Activated naive CD8-positive, alpha-beta T cell treated with anti-CD3 and anti-CD28 coated beads, Interleukin-2, amount 50 U/mL, for 24 hours (primary cell): ENCODE measurements around the gene HOATZ.

ENCODE experiments used
- ATAC-seq: fragments of 150-1000 bp; cut with Tn5 transposase; one replicate; pipeline ENCODE4 v1.10.0; 2021
- DNase-seq: peaks from one replicate; pipeline ENCODE4 v3.0.0; 2021
- H3K27ac Mint-ChIP-seq: one replicate; pipeline ENCODE4 v1.8.0; 2021; ENCODE audit warnings: mild to moderate bottlenecking, mixed read lengths
- H3K27me3 Mint-ChIP-seq: one replicate; pipeline ENCODE4 v1.8.0; 2021; ENCODE audit warnings: mixed read lengths
- H3K36me3 Mint-ChIP-seq: one replicate; pipeline ENCODE4 v1.8.0; 2021; ENCODE audit warnings: low read depth, mixed read lengths
- H3K4me1 Mint-ChIP-seq: one replicate; pipeline ENCODE4 v1.8.0; 2021; ENCODE audit warnings: mixed read lengths
- H3K4me3 Mint-ChIP-seq: one replicate; pipeline ENCODE4 v1.8.0; 2021; ENCODE audit warnings: mild to moderate bottlenecking, moderate library complexity, mixed read lengths
- H3K9me3 Mint-ChIP-seq: one replicate; pipeline ENCODE4 v1.8.0; 2021; ENCODE audit warnings: mixed read lengths

The HOATZ gene

DNA sequence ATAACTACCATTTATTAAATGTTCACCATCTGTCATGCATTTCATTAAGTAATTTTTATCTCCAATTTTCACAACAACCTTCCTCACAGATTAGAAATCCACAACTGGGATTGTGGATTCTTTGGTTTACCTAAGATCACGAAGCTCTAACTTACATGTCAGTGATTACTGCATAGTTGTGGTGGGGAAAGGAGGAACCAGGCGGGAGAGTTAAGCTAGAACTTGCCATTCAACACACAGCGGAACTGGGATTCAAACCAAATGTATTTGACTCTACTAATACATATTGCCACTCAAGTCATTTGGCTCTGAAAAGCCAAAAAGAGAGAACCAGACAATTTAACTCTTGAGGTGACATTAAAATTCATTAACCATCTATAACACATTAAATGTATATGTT is 15.5 kb downstream of the HOATZ start:
- H3K9me3 Mint-ChIP-seq = no peaks in the 10 kb centered on the region
- no peak for DNase-seq
- H3K27me3 Mint-ChIP-seq = peaks cover 3% of the 10 kb centered on the region
- ATAC-seq = no peak
- peaks cover 72% of the 10 kb centered on the region for H3K4me1 Mint-ChIP-seq
- H3K4me3 Mint-ChIP-seq = no peak overlapping the region
- H3K36me3 Mint-ChIP-seq = no peaks in the 10 kb centered on the region
- H3K27ac Mint-ChIP-seq = no peak overlapping the region

DNA sequence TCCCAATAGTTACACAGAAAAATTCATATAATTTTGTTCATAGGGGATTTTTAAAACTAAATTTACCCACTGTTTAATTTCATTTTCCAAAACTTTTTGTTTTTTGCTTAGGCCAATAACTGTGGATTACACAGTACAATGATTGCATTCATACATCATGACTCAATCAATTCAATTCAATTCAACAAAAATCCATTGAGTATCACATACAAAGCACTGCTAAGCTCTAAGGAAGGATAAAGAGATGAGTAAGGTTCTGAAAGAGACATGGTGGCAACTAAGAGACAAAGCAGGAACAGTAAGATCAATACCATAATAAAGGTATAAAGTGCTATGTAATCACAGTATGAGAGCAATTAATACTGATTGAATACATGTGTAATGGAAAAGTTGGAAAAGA is 16.6 kb downstream of the HOATZ start:
- H3K27me3 Mint-ChIP-seq = peaks cover 8% of the 10 kb centered on the region
- H3K9me3 Mint-ChIP-seq = no peaks in the 10 kb centered on the region
- H3K4me3 Mint-ChIP-seq = peak overlapping the region; percentile 27
- DNase-seq (no peak), ATAC-seq (peak; percentile 39)
- H3K4me1 Mint-ChIP-seq = peaks cover 63% of the 10 kb centered on the region
- no peaks in the 10 kb centered on the region for H3K36me3 Mint-ChIP-seq
- H3K27ac Mint-ChIP-seq = peak overlapping the region; percentile 10

DNA sequence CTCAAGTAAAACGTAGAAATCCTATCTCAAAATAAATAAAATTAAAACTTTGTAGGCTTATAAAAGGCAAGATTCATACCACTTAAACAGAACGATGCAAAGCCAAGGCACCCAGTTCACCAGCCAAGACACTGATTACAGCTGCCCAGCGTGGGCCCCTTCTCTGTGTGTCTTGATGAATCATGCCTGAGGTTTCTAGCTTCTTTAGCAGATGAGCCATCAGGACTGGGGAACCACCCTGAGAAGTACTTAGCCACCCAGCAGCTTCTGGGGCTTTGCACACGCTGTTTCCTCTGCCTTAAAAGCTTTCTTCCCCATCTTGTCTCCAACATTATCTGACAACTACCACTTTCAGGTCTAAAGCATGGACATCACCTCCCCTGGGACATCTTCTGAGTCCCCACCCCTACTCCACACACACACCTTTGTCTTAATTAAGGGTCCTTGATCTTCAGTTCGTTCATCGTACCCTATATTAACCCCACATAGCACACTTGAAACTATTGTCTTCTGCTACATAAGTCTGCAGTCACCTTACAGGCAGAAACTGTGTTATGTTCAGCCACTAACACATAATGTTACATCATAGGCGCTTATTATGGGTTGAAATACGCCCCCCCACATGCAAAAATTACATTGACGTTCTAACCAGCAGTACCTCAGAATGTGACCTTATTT is 17.2 kb downstream of the HOATZ start:
- Mint-ChIP-seq H3K36me3 (no peaks in the 10 kb centered on the region), H3K27ac (peak overlapping the region; percentile 96), H3K4me3 (peak overlapping the region; percentile 59), H3K4me1 (peaks cover 57% of the 10 kb centered on the region), H3K9me3 (no peaks in the 10 kb centered on the region), H3K27me3 (peaks cover 8% of the 10 kb centered on the region)
- DNase-seq (peak; percentile 69), ATAC-seq (peak; percentile 99)

DNA sequence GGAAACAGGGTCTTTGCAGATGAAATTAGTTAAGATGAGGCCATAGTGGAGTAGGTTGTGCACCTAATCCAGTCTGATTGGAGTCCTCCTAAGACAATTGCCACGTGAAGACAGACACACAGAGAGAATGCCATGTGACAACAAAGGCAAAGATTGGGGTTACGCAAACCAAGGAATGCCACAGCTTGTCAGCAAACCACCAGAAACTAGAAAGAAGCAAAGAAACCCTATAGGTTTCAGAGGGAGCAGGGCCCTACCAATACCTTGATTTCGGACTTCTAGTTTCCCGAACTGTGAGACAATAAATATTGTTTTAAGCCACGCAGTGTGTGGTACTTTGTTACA is 17.8 kb downstream of the HOATZ start:
- no peaks in the 10 kb centered on the region for H3K36me3 Mint-ChIP-seq
- ATAC-seq = peak; percentile 33
- no peaks in the 10 kb centered on the region for H3K9me3 Mint-ChIP-seq
- no peak for DNase-seq
- H3K4me3 Mint-ChIP-seq = peak overlapping the region; percentile 59
- H3K27ac Mint-ChIP-seq = peak overlapping the region; percentile 96
- peaks cover 55% of the 10 kb centered on the region for H3K4me1 Mint-ChIP-seq
- H3K27me3 Mint-ChIP-seq = peaks cover 8% of the 10 kb centered on the region

DNA sequence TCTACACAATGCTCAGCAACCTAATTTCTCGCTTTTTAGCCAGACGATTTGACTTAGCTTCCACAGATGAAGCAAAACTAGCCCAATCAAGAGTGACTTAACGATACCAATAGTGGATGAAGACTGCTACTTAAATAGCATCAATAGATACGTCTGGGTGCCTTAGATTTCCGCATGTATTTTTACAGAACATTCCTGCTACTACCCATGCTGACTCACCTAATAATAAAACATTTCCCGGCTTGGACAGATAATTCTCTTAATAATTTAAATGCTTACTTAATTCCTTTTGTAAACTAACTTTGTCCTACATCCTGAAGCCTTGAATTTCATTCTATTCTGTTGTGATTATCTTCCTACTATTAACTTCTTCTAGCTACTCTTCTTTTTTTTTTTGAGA is 20.7 kb downstream of the HOATZ start:
- Mint-ChIP-seq H3K4me3 (no peak overlapping the region), H3K27me3 (peaks cover 30% of the 10 kb centered on the region), H3K27ac (no peak overlapping the region), H3K9me3 (peaks cover 6% of the 10 kb centered on the region), H3K4me1 (peaks cover 58% of the 10 kb centered on the region), H3K36me3 (peaks cover 3% of the 10 kb centered on the region)
- no peak for ATAC-seq
- DNase-seq = no peak

DNA sequence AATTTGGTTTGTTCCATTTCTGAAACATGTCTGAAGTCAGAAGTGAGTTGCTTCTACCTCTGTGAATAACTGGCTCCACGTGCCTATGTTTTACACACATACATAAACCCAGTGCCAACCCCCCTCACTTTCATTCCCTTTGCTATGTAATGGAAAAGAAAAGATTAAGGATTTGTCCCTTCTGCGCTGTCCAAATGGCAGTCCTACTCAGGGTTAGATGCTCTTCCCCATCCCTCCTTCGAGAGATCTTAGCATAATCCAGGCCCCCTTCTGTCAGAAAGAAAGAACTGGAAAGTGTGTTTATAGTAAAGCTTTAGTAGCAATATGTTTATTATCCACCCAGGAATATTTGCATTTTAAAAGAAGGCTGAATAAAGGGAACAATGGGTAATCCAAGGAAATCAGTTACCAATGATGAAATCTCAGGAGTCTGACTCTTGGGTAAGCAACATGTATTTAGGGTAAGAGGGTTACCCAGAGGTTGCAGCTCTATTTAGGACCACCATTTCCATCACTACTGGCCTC is 22.8 kb downstream of the HOATZ start:
- H3K27me3 Mint-ChIP-seq = peaks cover 40% of the 10 kb centered on the region
- ATAC-seq = no peak
- no peak for DNase-seq
- no peak overlapping the region for H3K4me3 Mint-ChIP-seq
- H3K36me3 Mint-ChIP-seq = peaks cover 3% of the 10 kb centered on the region
- no peak overlapping the region for H3K27ac Mint-ChIP-seq
- H3K4me1 Mint-ChIP-seq = peaks cover 58% of the 10 kb centered on the region
- H3K9me3 Mint-ChIP-seq = peaks cover 6% of the 10 kb centered on the region

DNA sequence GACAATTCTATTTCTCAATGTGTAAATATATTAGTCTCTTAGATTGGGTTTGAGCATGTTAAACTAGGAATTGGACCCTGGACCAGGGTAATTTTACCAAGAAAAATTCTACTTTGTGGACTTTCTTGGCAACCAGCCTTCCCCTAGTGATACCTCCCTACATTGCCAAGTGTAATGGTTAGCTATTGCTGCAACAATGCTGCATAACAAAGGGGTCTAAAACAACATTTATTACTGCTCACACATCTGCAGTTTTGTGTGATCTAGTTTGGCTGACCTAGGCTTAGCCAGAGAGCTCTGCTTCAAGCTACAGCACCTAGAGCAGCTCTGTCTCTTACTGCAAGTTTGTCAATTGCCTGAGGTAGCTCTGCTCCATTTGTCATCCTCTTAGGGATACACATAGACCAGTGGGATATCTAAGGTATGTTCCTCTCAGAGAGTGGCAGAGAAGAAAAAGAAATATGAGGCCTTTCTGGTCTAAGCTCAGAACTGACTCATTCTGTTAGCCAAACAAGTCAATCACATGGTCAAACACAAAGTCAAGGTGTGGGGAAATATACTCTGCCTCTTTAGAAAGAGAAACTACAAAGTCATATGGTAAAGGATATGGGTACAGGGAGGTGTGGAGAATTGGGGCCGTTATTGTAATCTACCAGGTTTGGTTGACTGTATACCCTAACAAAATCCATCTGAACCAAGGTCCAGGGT is 24.0 kb downstream of the HOATZ start:
- H3K9me3 Mint-ChIP-seq = peaks cover 6% of the 10 kb centered on the region
- peak overlapping the region; percentile 89 for H3K4me3 Mint-ChIP-seq
- peaks cover 64% of the 10 kb centered on the region for H3K4me1 Mint-ChIP-seq
- DNase-seq = no peak
- H3K27me3 Mint-ChIP-seq = peaks cover 45% of the 10 kb centered on the region
- H3K36me3 Mint-ChIP-seq = peaks cover 7% of the 10 kb centered on the region
- H3K27ac Mint-ChIP-seq = peak overlapping the region; percentile 87
- peak; percentile 61 for ATAC-seq

DNA sequence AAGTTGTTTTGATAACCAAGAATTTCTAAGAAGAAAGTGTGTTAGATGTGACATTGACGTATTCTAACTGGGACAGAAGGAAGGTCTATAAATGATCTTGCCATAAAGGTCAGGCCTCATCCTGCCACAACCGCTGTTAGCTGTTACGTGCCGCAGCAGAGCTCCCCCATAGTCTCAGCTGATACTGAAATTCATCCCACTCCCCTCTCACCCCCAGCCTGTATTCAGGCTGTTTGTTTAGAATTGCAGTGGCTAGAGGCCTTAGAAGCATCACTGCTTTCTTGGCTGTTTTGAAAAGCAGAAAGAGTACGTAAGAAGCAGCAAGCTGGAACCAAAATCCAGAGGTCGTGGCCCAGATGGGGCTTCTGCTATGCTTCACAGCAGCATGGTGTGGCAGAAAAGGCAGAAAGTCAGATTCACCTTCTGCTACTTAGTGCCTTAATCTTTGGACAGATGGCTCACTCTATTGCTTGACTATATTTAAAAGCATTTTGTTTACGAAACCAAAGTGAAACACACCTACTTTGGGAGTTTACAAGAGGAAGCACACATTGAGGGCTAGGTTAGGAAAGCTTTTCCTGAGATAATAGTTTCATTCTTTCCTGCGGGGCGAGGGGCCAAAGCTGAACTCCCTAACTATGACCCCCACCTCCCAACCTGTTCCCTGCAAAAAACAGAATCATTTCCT is 25.0 kb downstream of the HOATZ start:
- Mint-ChIP-seq H3K36me3 (peaks cover 12% of the 10 kb centered on the region), H3K27me3 (peaks cover 45% of the 10 kb centered on the region), H3K9me3 (peaks cover 6% of the 10 kb centered on the region), H3K4me1 (peaks cover 66% of the 10 kb centered on the region), H3K4me3 (peak overlapping the region; percentile 89), H3K27ac (peak overlapping the region; percentile 87)
- peak; percentile 61 for DNase-seq
- peak; percentile 79 for ATAC-seq

DNA sequence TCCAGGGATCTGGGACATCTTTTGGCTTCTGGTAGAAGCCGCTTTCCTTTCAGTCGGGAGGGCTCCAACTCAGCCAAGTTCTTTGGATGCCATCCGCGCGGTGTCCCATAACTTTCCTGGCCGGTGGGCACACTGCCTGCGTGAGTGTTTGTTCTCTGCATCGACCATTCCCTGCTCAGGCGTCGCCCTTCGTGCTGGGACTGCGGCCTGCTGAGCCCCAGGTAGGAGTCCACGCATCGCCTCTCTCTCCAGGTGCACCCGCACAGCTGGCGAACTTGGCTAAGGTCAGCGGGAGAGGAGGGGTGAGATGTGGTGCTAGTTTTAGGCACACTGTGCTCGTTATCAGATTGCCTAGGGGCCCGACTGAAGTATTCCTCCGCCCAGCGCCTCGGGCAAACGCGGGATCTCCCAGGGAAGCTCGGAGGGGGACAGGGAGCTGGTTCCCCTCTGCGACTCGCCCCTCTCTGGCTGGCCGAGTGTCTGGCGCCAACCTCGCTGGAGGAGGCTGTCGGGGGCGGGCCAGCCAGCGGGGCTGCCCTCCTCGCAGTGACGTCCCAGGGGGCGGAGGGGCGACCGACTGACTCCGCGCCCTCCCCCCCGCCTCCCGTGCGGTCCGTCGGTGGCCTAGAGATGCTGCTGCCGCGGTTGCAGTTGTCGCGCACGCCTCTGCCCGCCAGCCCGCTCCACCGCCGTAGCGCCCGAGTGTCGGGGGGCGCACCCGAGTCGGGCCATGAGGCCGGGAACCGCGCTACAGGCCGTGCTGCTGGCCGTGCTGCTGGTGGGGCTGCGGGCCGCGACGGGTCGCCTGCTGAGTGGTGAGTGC is 25.7 kb downstream of the HOATZ start, which contains the start of gene LAYN:
Gene LAYN, plus strand, starts transcription at position 607 of the 823 bp plus-strand sequence. Its CDS starts 124 bp downstream, at position 731.
- peak; percentile 58 for ATAC-seq
- Mint-ChIP-seq H3K9me3 (peaks cover 6% of the 10 kb centered on the region), H3K4me3 (peak within 1 kb of the TSS; percentile 89), H3K27ac (peak within 1 kb of the TSS; percentile 88), H3K36me3 (peaks cover 17% of the 10 kb centered on the region), H3K4me1 (peaks cover 60% of the 10 kb centered on the region), H3K27me3 (peaks cover 40% of the 10 kb centered on the region)
- DNase-seq = peak; percentile 81

DNA sequence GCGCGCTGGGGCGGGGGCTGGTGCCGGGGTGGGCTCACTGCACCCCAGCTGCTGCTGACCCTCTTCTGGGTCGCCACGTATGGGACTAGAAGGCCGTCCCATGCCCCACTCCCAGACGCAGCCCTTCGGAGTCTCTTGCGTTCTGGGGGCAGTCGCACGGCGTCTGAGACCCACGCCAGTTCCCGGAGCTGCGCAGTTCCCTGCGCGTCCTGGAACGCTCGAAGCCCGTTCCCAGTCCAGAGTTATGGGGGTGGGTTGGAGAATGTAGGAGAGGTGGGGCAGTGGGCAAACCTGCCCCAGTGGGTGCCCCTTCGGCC is 26.3 kb downstream of the HOATZ start:
- Mint-ChIP-seq H3K4me3 (peak overlapping the region; percentile 89), H3K27me3 (peaks cover 37% of the 10 kb centered on the region), H3K9me3 (peaks cover 6% of the 10 kb centered on the region), H3K27ac (no peak overlapping the region), H3K36me3 (peaks cover 21% of the 10 kb centered on the region), H3K4me1 (peaks cover 60% of the 10 kb centered on the region)
- DNase-seq (peak; percentile 23), ATAC-seq (no peak)

DNA sequence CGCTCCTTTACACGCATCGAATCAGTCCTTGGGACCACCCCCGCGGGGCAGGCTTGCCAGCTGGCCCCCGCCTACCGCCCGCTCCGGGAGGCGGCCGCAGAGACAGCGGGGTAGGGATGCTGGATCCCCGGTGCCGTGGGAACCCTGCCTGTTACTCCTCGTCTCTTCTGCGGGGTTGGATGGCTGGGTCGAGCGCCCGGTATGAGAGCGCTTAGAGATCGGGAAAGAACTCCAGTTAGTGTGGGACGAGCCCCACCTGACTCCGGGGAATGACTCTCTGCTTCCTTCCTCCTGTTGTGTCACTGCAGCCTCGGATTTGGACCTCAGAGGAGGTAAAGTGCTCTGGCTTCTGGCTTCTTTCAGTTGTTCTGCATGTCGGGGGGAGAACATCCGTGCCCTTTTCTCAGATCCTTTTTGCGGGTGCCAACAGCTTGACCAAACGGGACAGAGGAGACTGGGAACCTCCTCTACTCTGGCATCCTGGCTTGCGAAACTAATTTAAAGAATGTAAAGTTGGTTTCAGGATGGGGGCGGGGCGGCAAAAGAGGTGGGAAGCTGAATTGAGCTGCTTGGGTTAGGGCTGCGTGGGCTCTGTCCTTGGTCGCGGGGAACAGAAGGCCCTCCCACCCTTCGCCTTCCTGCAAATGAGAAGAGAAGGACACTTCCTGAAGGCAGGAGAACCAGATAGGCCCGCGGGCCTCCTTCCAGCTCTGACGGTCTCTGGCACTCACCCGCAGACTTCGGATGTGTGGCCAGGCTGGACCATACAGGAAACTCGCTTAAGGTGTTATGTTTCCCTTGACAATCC is 26.9 kb downstream of the HOATZ start:
- DNase-seq (peak; percentile 28), ATAC-seq (no peak)
- H3K27ac Mint-ChIP-seq = peak overlapping the region; percentile 88
- H3K27me3 Mint-ChIP-seq = peaks cover 37% of the 10 kb centered on the region
- peaks cover 26% of the 10 kb centered on the region for H3K36me3 Mint-ChIP-seq
- H3K4me3 Mint-ChIP-seq = peak overlapping the region; percentile 89
- H3K4me1 Mint-ChIP-seq = peaks cover 60% of the 10 kb centered on the region
- H3K9me3 Mint-ChIP-seq = peaks cover 6% of the 10 kb centered on the region

DNA sequence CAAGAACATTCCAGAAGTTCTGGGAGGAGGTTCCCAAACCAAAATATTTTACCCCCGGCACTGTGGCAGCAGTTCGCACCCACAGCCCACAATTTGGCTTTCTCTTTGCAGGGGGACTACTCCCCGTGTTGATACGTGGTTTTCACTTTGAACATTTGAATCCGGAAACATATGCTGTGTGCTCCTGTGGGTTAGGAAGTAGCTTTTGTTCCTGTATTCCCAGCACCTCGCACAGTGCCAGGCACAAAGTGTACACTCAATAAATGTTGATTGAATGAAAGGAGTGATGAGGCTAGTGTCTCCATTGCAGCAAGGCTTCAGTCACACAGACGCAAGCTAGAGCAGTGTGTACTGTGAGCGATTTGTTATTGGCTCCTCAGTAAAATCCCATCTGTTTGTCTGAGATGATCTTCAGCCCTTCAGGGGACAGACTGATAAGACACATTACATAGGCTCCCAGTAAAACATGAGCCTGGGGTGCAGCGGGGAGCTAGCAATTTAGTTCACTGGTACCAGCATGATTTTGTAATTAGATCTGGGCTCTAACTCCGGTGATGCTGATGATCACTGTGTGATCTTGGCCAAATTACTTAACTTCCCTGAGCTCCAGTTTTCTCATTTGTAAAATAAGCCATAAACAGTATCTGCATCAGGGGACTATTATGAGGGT is 28.2 kb downstream of the HOATZ start:
- peaks cover 6% of the 10 kb centered on the region for H3K9me3 Mint-ChIP-seq
- H3K27ac Mint-ChIP-seq = no peak overlapping the region
- H3K27me3 Mint-ChIP-seq = peaks cover 33% of the 10 kb centered on the region
- peaks cover 53% of the 10 kb centered on the region for H3K4me1 Mint-ChIP-seq
- peak overlapping the region; percentile 89 for H3K4me3 Mint-ChIP-seq
- ATAC-seq (no peak), DNase-seq (no peak)
- peaks cover 38% of the 10 kb centered on the region for H3K36me3 Mint-ChIP-seq

DNA sequence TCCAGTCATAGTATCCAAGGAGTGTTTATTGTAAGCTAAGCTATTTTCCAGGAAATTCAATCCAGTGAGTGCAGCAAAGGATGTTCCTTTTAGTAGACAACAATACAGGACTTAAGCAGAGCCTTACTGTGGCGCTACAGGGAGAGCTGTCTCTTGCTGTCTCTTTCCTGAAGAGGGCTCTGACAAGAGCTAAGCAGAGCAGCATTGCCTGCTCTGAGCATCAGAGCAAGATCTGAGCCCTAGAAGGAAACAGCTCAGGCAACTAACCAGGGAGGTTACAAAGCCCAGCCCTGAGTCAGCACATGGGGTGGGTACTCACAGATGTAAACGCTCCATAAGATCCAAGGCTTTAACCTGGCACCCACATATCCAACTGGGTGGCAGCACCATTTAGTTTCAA is 33.9 kb downstream of the HOATZ start:
- H3K27ac Mint-ChIP-seq = no peak overlapping the region
- no peak overlapping the region for H3K4me3 Mint-ChIP-seq
- H3K27me3 Mint-ChIP-seq = peaks cover under 1% of the 10 kb centered on the region
- H3K4me1 Mint-ChIP-seq = peaks cover 4% of the 10 kb centered on the region
- no peak for DNase-seq
- no peak for ATAC-seq
- H3K36me3 Mint-ChIP-seq = peaks cover 41% of the 10 kb centered on the region
- H3K9me3 Mint-ChIP-seq = no peaks in the 10 kb centered on the region
